ENCODE data around the gene YY2.

YY2 gene

GRCh38 chrX:21905313-21905712 is 49.5 kb downstream of the YY2 start:
- H3K4me3 ChIP-seq (ENCODE audit: low read depth, low read length) = no peak overlapping the region
- no peak for DNase-seq (ENCODE audit: low read depth)
- TF ChIP-seq CTCF (IDR thresholded peaks at IDR 0.05; ENCODE audit: control insufficient read depth, extremely low read depth, insufficient read depth) = no peak

- TF ChIP-seq CTCF (IDR thresholded peaks at IDR 0.05; ENCODE audit: control insufficient read depth, extremely low read depth, insufficient read depth) = no peak
- DNase-seq (ENCODE audit: low read depth) = no peak
- H3K4me3 ChIP-seq (ENCODE audit: low read depth, low read length) = no peak overlapping the region
Observed at GRCh38 chrX:21905953-21906352, 50.2 kb downstream of the YY2 start.

- no peak overlapping the region for H3K4me3 ChIP-seq (ENCODE audit: low read depth, low read length)
- no peak for DNase-seq (ENCODE audit: low read depth)
- no peak for TF ChIP-seq CTCF (IDR thresholded peaks at IDR 0.05; ENCODE audit: control insufficient read depth, extremely low read depth, insufficient read depth)
Observed at GRCh38 chrX:21907260-21907659, 51.5 kb downstream of the YY2 start.
